ENCODE measurements around the gene CENATAC. TPM values are rescaled to one million over a fixed set of nuclear protein-coding genes. Genes with fewer than 3 reads are reported as not detected.
"Not testable (repeated sequence)": the region's sequence is repeated elsewhere in the genome, so short reads cannot be mapped to it uniquely, and the experiment has no call there.

Gene CENATAC
- total RNA-seq, 1 experiment from 2014 or later = 46.9 TPM

- Mint-ChIP-seq H3K4me1 (ENCODE audit: low read depth, unreplicated experiment) (peaks cover 24% of the 10 kb centered on the region), H3K36me3 (ENCODE audit: insufficient read depth, unreplicated experiment) (peaks cover 22% of the 10 kb centered on the region), H3K27me3 (ENCODE audit: unreplicated experiment) (no peaks in the 10 kb centered on the region), H3K27ac (ENCODE audit: unreplicated experiment) (peak overlapping the region; percentile 50), H3K4me3 (ENCODE audit: low read depth, unreplicated experiment) (peak overlapping the region; percentile 76), H3K9me3 (ENCODE audit: low read depth, unreplicated experiment) (no peaks in the 10 kb centered on the region)
- TF ChIP-seq, protein P1, sequence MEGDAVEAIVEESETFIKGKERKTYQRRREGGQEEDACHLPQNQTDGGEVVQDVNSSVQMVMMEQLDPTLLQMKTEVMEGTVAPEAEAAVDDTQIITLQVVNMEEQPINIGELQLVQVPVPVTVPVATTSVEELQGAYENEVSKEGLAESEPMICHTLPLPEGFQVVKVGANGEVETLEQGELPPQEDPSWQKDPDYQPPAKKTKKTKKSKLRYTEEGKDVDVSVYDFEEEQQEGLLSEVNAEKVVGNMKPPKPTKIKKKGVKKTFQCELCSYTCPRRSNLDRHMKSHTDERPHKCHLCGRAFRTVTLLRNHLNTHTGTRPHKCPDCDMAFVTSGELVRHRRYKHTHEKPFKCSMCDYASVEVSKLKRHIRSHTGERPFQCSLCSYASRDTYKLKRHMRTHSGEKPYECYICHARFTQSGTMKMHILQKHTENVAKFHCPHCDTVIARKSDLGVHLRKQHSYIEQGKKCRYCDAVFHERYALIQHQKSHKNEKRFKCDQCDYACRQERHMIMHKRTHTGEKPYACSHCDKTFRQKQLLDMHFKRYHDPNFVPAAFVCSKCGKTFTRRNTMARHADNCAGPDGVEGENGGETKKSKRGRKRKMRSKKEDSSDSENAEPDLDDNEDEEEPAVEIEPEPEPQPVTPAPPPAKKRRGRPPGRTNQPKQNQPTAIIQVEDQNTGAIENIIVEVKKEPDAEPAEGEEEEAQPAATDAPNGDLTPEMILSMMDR (IDR thresholded peaks at IDR 0.05; ENCODE audit: unreplicated experiment) = no peak
- peak; percentile 61 for DNase-seq
- BruUV-seq (replicated peaks) = TSS peak; percentile 24
- intact Hi-C loops (cut with micrococcal nuclease; ENCODE audit: unreplicated experiment) = no loop called here
- CTCF ChIA-PET = interaction anchor here (0.6 kb wide), 1 partner anchor 220 kb away, joined by 6 read pairs; no protein-coding TSS in a partner anchor
Observed at GRCh38 chr11:119029340-119030028, 31.5 kb downstream of the CENATAC start.

DNA sequence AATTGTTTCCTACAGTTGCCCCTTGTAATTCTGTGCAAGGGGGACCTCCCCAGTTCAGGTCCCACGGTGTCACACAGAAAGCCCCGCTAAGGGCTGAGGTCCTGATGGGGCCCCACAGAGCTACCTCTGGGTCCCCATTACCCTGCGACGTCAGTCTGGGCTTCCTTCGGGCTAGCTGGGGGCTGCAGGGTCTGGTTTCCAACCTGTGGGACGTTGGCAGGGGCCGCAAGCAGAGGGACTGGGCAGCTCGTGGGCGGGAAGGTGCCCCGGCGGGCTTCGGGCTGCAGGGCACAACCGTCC lies 32.0 kb downstream of the CENATAC start:
- no peaks in the 10 kb centered on the region for H3K27me3 Mint-ChIP-seq (ENCODE audit: unreplicated experiment)
- TF ChIP-seq, protein P1 (IDR thresholded peaks at IDR 0.05; ENCODE audit: unreplicated experiment) = no peak

GRCh38 chr11:119030329-119031047 lies 32.5 kb downstream of the CENATAC start, which contains the start of gene SLC37A4:
Gene SLC37A4, minus strand, starts transcription at chr11:119030877.
- CTCF ChIA-PET = interaction anchor here (0.6 to 1.3 kb wide), 2 partner anchors 11 to 264 kb away, joined by 3 to 4 read pairs; no protein-coding TSS in a partner anchor
- Mint-ChIP-seq H3K27ac (ENCODE audit: unreplicated experiment) (peak within 1 kb of the TSS; percentile 50), H3K4me3 (ENCODE audit: low read depth, unreplicated experiment) (peak within 1 kb of the TSS; percentile 76), H3K9me3 (ENCODE audit: low read depth, unreplicated experiment) (no peaks in the 10 kb centered on the region), H3K27me3 (ENCODE audit: unreplicated experiment) (no peaks in the 10 kb centered on the region), H3K4me1 (ENCODE audit: low read depth, unreplicated experiment) (peaks cover 24% of the 10 kb centered on the region), H3K36me3 (ENCODE audit: insufficient read depth, unreplicated experiment) (peaks cover 18% of the 10 kb centered on the region)
- peak; percentile 97 for DNase-seq
- BruUV-seq (replicated peaks) = no TSS peak
- TF ChIP-seq, protein P1 (IDR thresholded peaks at IDR 0.05; ENCODE audit: unreplicated experiment) = peak; percentile 61
- intact Hi-C loops (cut with micrococcal nuclease; ENCODE audit: unreplicated experiment) = no loop called here

More for the DNA sequence above, 32.0 kb downstream of the CENATAC start:
- intact Hi-C loops (cut with micrococcal nuclease; ENCODE audit: unreplicated experiment) = no loop called here
- peaks cover 21% of the 10 kb centered on the region for H3K36me3 Mint-ChIP-seq (ENCODE audit: insufficient read depth, unreplicated experiment)
- DNase-seq = no peak
- CTCF ChIA-PET = interaction anchor here (0.6 kb wide), 2 partner anchors 220 to 264 kb away, joined by 3 to 6 read pairs; no protein-coding TSS in a partner anchor
- H3K9me3 Mint-ChIP-seq (ENCODE audit: low read depth, unreplicated experiment) = no peaks in the 10 kb centered on the region
- peak overlapping the region; percentile 76 for H3K4me3 Mint-ChIP-seq (ENCODE audit: low read depth, unreplicated experiment)
- H3K27ac Mint-ChIP-seq (ENCODE audit: unreplicated experiment) = peak overlapping the region; percentile 50
- no TSS peak for BruUV-seq (replicated peaks)
- peaks cover 24% of the 10 kb centered on the region for H3K4me1 Mint-ChIP-seq (ENCODE audit: low read depth, unreplicated experiment)

DNA sequence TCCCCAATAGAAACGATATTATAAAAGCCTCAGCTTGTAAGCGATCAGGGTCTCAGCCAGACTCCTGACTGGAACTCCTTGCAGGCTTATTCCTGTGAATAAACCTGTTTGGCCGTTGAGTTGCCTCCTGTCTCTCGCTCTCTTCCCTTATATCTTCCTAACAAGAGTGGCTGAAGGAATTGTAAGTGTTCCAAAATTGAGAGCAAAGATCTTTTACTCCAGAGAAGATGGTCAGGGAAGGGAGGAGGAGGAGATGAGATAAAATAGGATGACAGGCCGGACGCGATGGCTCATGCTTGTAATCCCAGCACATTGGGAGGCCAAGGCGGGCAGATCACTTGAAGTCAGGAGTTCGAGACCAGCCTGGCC lies 34.0 kb downstream of the CENATAC start:
- Mint-ChIP-seq H3K4me1 (ENCODE audit: low read depth, unreplicated experiment) (peaks cover 24% of the 10 kb centered on the region), H3K4me3 (ENCODE audit: low read depth, unreplicated experiment) (no peak overlapping the region), H3K27ac (ENCODE audit: unreplicated experiment) (no peak overlapping the region), H3K9me3 (ENCODE audit: low read depth, unreplicated experiment) (no peaks in the 10 kb centered on the region), H3K36me3 (ENCODE audit: insufficient read depth, unreplicated experiment) (peaks cover 16% of the 10 kb centered on the region), H3K27me3 (ENCODE audit: unreplicated experiment) (no peaks in the 10 kb centered on the region)
- CTCF ChIA-PET = interaction anchor here (1.3 kb wide), 1 partner anchor 10 kb away, joined by 4 read pairs; no protein-coding TSS in a partner anchor
- DNase-seq = no peak
- TF ChIP-seq, protein P1 (IDR thresholded peaks at IDR 0.05; ENCODE audit: unreplicated experiment) = no peak
- no TSS peak for BruUV-seq (replicated peaks)
- intact Hi-C loops (cut with micrococcal nuclease; ENCODE audit: unreplicated experiment) = no loop called here

DNA sequence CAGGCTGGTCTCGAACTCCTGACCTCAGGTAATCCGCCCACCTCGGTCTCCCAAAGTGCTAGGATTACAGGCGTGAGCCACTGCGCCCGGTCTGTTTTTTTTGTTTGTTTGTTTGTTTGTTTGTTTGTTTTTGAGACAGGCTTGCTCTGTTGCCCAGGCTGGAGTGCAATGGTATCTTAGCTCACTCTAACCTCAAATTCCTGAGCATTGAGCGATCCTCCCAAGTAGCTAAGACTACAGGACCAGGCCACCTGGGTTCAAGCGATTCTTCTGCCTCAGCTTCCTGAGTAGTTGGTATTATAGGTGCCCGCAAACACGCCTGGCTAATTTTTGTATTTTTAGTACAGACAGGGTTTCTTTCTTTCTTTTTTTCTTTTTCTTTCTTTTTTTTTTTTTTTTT lies 35.5 kb downstream of the CENATAC start:
- H3K27me3 Mint-ChIP-seq (ENCODE audit: unreplicated experiment); H3K9me3 Mint-ChIP-seq (ENCODE audit: low read depth, unreplicated experiment); H3K27ac Mint-ChIP-seq (ENCODE audit: unreplicated experiment); intact Hi-C loops (cut with micrococcal nuclease; ENCODE audit: unreplicated experiment); H3K4me3 Mint-ChIP-seq (ENCODE audit: low read depth, unreplicated experiment); BruUV-seq (replicated peaks); DNase-seq: not testable (repeated sequence)
- peaks cover 16% of the 10 kb centered on the region for H3K4me1 Mint-ChIP-seq (ENCODE audit: low read depth, unreplicated experiment)
- CTCF ChIA-PET = interaction anchor here (0.6 to 0.7 kb wide), 6 partner anchors 9 to 1493 kb away, joined by 3 to 14 read pairs (median 5); no protein-coding TSS in a partner anchor
- peaks cover 16% of the 10 kb centered on the region for H3K36me3 Mint-ChIP-seq (ENCODE audit: insufficient read depth, unreplicated experiment)

Data from Calu3 (cell line).